ENCODE data around the gene NR4A3. TPM values are rescaled to one million over a fixed set of nuclear protein-coding genes. Genes with fewer than 3 reads are reported as not detected.
A peak's percentile ranks its signal among the peaks of the same experiment; 100 is the strongest.

Gene NR4A3
- total and polyA plus RNA-seq, 2 donors (not counting 1 experiment from before 2014, with no cell fraction given): 8.2 to 9.1 TPM

- peaks cover 13% of the 10 kb centered on the region for H3K79me2 ChIP-seq (ENCODE audit: control insufficient read depth, insufficient read depth, low read length)
- H3K9me3 ChIP-seq (ENCODE audit: control insufficient read depth, insufficient read depth, low read depth, low read length): no peaks in the 10 kb centered on the region
- H3K4me1 ChIP-seq (ENCODE audit: control insufficient read depth, extremely low read depth, insufficient read depth, low read length): no peaks in the 10 kb centered on the region
- H2AFZ ChIP-seq (ENCODE audit: low read length): no peak overlapping the region
- H3K27me3 ChIP-seq (ENCODE audit: control insufficient read depth, insufficient read depth, low read length): no peaks in the 10 kb centered on the region
- TF ChIP-seq EZH2 (IDR thresholded peaks at IDR 0.05; ENCODE audit: low read length, missing control alignments): no peak
- H3K9ac ChIP-seq (ENCODE audit: insufficient read depth, low read length): no peak overlapping the region
- no peaks in the 10 kb centered on the region for H4K20me1 ChIP-seq (ENCODE audit: control insufficient read depth, extremely low read depth, insufficient read depth, low read length)
- peaks cover 2% of the 10 kb centered on the region for H3K36me3 ChIP-seq (ENCODE audit: control insufficient read depth, insufficient read depth, low read length)
- no peak for DNase-seq (ENCODE audit: low read depth in 2 of 2)
- no peak overlapping the region for H3K27ac ChIP-seq (ENCODE audit: insufficient read depth, low read length)
- peak overlapping the region; percentile 73 for H3K4me2 ChIP-seq (ENCODE audit: extremely low read depth, insufficient read depth, low read length)
- peak overlapping the region in 3 of 4 experiments; percentile 75 to 98 (median 93) for H3K4me3 ChIP-seq (replicated peaks in 1 of 4; ENCODE audit: control extremely low read depth in 1 of 4, insufficient read depth in 1 of 4, low read depth in 3 of 4, low read length in 4 of 4)
These were observed 3.7 kb downstream of the NR4A3 start for GRCh38 chr9:99825172-99826046.

GRCh38 chr9:99826579-99826978 is 4.9 kb downstream of the NR4A3 start:
- H3K27me3 ChIP-seq (ENCODE audit: control insufficient read depth, insufficient read depth, low read length): no peaks in the 10 kb centered on the region
- DNase-seq (ENCODE audit: low read depth in 2 of 2): no peak
- no peaks in the 10 kb centered on the region for H3K9me3 ChIP-seq (ENCODE audit: control insufficient read depth, insufficient read depth, low read depth, low read length)
- peaks cover 13% of the 10 kb centered on the region for H3K79me2 ChIP-seq (ENCODE audit: control insufficient read depth, insufficient read depth, low read length)
- TF ChIP-seq EZH2 (IDR thresholded peaks at IDR 0.05; ENCODE audit: low read length, missing control alignments) (no peak), CTCF (conservative IDR thresholded peaks at IDR 0.05 in 1 of 2, IDR thresholded peaks at IDR 0.05 in 1 of 2; ENCODE audit: low read depth in 1 of 2, low read length in 2 of 2) (no peak)
- no peaks in the 10 kb centered on the region for H4K20me1 ChIP-seq (ENCODE audit: control insufficient read depth, extremely low read depth, insufficient read depth, low read length)
- H3K27ac ChIP-seq (ENCODE audit: insufficient read depth, low read length): no peak overlapping the region
- no peak overlapping the region for H3K4me3 ChIP-seq (replicated peaks in 1 of 4; ENCODE audit: control extremely low read depth in 1 of 4, insufficient read depth in 1 of 4, low read depth in 3 of 4, low read length in 4 of 4)
- H3K36me3 ChIP-seq (ENCODE audit: control insufficient read depth, insufficient read depth, low read length): peaks cover 2% of the 10 kb centered on the region
- no peak overlapping the region for H3K4me2 ChIP-seq (ENCODE audit: extremely low read depth, insufficient read depth, low read length)
- no peaks in the 10 kb centered on the region for H3K4me1 ChIP-seq (ENCODE audit: control insufficient read depth, extremely low read depth, insufficient read depth, low read length)
- no peak overlapping the region for H3K9ac ChIP-seq (ENCODE audit: insufficient read depth, low read length)
- H2AFZ ChIP-seq (ENCODE audit: low read length): no peak overlapping the region

- TF ChIP-seq CTCF (conservative IDR thresholded peaks at IDR 0.05 in 1 of 2, IDR thresholded peaks at IDR 0.05 in 1 of 2; ENCODE audit: low read depth in 1 of 2, low read length in 2 of 2): no peak
- no peak for TF ChIP-seq EZH2 (IDR thresholded peaks at IDR 0.05; ENCODE audit: low read length, missing control alignments)
- no peak overlapping the region for H3K9ac ChIP-seq (ENCODE audit: insufficient read depth, low read length)
- no peaks in the 10 kb centered on the region for H3K9me3 ChIP-seq (ENCODE audit: control insufficient read depth, insufficient read depth, low read depth, low read length)
These were observed 5.6 kb downstream of the NR4A3 start for GRCh38 chr9:99827244-99827643.

More at GRCh38 chr9:99827244-99827643, 5.6 kb downstream of the NR4A3 start:
- H3K4me2 ChIP-seq (ENCODE audit: extremely low read depth, insufficient read depth, low read length): no peak overlapping the region
- H3K4me3 ChIP-seq (replicated peaks in 1 of 4; ENCODE audit: control extremely low read depth in 1 of 4, insufficient read depth in 1 of 4, low read depth in 3 of 4, low read length in 4 of 4): no peak overlapping the region
- no peak overlapping the region for H2AFZ ChIP-seq (ENCODE audit: low read length)
- no peak for DNase-seq (ENCODE audit: low read depth in 2 of 2)
- H3K4me1 ChIP-seq (ENCODE audit: control insufficient read depth, extremely low read depth, insufficient read depth, low read length): no peaks in the 10 kb centered on the region
- H4K20me1 ChIP-seq (ENCODE audit: control insufficient read depth, extremely low read depth, insufficient read depth, low read length): no peaks in the 10 kb centered on the region
- H3K27ac ChIP-seq (ENCODE audit: insufficient read depth, low read length): no peak overlapping the region
- peaks cover 13% of the 10 kb centered on the region for H3K79me2 ChIP-seq (ENCODE audit: control insufficient read depth, insufficient read depth, low read length)
- H3K27me3 ChIP-seq (ENCODE audit: control insufficient read depth, insufficient read depth, low read length): no peaks in the 10 kb centered on the region
- peaks cover 2% of the 10 kb centered on the region for H3K36me3 ChIP-seq (ENCODE audit: control insufficient read depth, insufficient read depth, low read length)

Data from fibroblast of lung (primary cell).